Erythroblast (primary cell): ENCODE results near the gene MS4A6A.
"Not testable (repeated sequence)": the region's sequence is repeated elsewhere in the genome, so short reads cannot be mapped to it uniquely, and the experiment has no call there.

ENCODE experiments used
- DNase-seq, 2 experiments: peaks; one replicate each; lab custom pipeline; 2025; lab: John Stamatoyannopoulos, UW
- GATA1 ChIP-seq: IDR thresholded peaks from 2 replicates; pipeline ENCODE4 v1.6.1; 2011; ENCODE audit warnings: low read depth, mild to moderate bottlenecking, control low read depth, low read length, moderate library complexity
- POLR2A ChIP-seq: IDR thresholded peaks from 2 replicates; pipeline ENCODE4 v1.6.1; 2011; ENCODE audit warnings: mild to moderate bottlenecking, low read length

The MS4A6A gene

GRCh38 chr11:60165538-60165937 is 17.3 kb downstream of the MS4A6A start:
- no peak for TF ChIP-seq POLR2A
- TF ChIP-seq GATA1, result no peak

DNA sequence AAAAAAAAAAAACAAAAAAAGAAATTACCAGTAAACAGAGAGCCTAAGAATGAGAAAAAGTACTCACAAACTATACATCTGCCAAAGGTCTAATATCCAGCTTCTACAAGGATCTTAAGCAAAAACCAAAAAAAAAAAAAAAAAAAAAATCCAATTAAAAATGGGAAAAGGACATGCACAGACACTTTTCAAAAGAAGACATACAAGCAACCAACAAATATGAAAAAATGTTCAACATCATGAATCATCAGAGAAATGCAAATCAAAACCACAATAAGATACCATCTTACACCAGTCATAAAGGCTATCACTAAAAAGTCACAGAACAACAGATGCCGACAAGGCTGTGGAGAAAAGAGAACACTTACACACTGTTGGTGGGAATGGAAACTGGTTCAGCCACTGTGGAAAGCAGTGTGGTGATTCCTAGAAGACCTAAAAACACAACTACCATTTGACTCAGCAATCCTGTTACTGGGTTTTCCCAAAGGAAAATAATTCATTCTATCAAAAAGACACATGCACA is 18.3 kb downstream of the MS4A6A start:
- DNase-seq, result no peak
- TF ChIP-seq POLR2A, result no peak

More at GRCh38 chr11:60165538-60165937, 17.3 kb downstream of the MS4A6A start:
- DNase-seq, result no peak

DNA sequence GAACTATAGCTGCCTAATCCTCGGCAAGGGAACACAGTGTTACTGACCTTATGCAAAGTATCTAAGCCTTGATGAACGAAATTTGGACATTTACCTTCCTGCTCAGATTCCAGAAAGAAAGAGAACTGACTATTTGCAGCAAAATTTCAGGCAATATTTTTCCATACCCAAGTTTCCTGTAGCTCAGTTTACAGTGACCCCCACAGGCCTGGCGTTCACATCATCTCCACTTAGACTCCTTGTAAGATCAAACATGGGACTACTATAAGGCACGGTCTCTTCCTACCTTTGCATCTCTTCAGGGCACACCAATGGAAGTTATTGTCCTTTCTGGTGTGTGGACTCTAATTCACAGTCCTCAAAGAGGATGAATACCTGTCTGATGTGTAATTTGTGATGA is 21.1 kb downstream of the MS4A6A start:
- no peak for TF ChIP-seq POLR2A
- no peak for TF ChIP-seq GATA1
- no peak for DNase-seq

DNA sequence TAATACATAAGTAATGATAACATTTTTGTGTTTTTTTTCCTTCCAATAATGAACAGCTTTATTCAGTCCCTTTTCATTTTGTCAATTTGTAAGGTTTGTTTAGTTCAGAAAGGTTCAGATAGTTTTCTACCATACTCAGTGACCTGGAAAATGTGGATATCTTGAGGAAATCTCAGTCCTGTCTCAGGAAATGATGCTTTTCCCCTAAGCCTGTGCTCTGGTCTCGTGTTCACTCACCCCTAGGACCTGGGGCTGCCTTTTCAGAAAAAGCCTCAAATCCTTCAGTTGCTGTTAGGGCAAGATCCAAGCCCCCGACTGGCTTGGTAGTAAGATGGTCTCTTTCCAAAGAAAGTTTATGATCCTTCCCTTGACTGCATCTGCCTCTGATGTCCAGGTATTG is 21.8 kb downstream of the MS4A6A start:
- DNase-seq, result no peak
- TF ChIP-seq GATA1 (no peak), POLR2A (no peak)

- no peak for TF ChIP-seq POLR2A
- no peak for TF ChIP-seq GATA1
- no peak for DNase-seq
Observed at GRCh38 chr11:60159868-60160267, 23.0 kb downstream of the MS4A6A start.

- TF ChIP-seq POLR2A (no peak), GATA1 (no peak)
- no peak for DNase-seq
Observed at GRCh38 chr11:60159284-60159683, 23.6 kb downstream of the MS4A6A start.

DNA sequence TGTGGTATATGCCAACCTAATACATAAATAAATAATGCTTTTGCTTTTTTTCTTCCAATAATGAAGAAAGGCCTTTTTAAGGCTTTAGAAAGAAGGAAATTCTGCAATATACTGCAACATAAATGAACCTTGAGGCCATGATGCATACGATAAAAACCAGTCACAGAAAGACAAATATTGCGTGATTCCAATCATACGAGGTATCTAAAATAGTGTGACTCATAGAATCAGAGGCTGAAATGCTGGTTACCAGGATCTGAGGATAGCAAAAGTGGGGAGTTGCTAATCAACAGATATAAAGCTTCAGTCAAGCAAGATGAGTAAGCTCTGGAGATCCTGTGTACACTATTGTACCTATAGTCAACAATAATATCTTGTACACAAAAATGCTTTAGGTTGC is 24.2 kb downstream of the MS4A6A start:
- TF ChIP-seq GATA1, result no peak
- TF ChIP-seq POLR2A, result no peak
- DNase-seq, result no peak

DNA sequence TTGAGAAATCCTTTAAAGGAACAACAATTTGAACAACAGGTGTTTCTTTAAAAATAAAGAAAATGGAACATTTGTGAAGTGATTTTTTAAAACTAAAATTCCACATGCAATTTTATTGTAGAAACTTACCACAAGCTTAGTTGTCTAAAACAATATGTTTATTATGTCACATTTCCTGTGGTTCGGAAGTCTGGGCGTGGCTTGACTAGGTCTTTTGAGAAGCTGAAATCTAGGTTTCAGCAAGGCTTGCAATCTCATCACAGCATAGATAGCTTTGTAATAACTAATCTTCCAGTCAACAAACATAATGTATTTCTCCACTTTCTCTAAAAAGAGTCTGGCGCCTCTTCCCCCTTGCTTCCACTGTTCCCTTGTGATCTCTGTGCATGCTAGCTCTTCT is 27.0 kb downstream of the MS4A6A start:
- DNase-seq, result no peak
- no peak for TF ChIP-seq GATA1
- TF ChIP-seq POLR2A, result no peak

DNA sequence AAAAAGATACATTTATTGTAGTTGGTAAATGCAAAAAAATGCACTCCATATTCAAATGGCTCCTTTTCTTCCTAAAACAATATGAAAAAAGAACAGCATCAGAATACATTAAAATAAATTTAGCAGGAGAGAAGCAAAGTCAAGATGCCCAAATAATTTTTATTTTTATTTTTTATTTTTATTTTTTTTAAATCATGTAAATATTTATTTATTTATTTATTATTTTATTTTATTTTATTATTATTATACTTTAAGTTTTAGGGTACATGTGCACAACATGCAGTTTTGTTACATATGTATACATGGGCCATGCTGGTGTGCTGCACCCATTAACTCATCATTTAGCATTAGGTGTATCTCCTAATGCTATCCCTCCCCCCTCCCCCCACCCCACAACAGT is 30.2 kb downstream of the MS4A6A start:
- not testable (repeated sequence) for DNase-seq

DNA sequence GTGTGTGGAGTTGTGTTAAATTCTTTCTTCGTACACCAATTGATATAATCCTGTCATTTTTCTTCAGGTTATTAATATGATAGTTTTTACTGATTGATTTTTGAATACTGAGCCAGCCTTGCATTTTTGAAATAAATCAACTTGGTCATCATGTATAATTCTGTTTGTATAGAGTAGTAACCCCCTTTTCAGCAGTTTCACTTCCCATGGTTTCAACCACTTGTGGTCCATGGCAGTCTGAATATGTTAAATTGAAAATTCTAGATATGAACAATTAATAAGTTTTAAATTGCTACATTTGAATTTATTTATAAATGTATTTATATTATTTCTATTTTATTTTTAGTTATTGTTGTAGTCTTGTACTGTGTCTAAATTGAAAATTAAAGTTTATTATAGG is 32.6 kb downstream of the MS4A6A start:
- TF ChIP-seq GATA1, result no peak
- no peak for TF ChIP-seq POLR2A
- DNase-seq, result no peak

DNA sequence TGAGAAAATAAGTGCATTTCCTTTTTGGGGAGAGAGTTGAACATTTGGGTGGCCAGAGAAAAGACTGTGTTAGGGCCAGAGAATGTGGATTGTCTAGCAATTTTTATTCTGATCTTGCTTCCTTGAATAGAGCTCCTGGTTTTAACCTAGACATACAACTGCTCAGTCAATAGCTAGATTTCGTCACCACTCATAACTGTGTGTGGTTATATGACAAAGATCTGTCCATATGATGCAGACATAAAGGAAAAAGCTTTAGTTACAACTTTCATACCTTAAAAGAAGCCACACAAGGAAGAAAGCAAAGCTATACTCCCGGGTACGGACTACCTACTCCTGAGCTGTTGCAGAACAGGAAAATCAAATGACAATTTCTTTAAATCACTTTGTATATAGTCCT is 37.2 kb downstream of the MS4A6A start:
- TF ChIP-seq GATA1, result no peak
- no peak for TF ChIP-seq POLR2A
- DNase-seq, result no peak

DNA sequence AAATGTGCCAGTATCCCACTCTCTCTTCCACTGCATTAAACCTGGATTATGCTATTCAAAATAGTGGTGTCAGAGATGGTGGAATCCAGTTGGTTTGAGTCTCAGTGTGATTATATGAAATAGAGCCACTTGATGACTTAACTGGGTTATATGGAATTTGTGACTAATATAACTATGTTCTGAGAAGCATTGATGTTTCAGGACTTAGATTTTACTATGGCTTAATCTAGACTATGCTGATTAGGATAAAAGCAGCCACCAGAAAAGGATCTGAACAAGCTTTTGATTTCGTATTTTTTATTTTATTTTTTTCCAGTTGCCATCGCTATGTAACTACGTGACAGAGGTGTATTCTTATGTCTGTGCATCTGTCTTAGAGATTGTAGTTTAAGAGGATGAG is 39.1 kb downstream of the MS4A6A start:
- TF ChIP-seq GATA1 (no peak), POLR2A (no peak)
- no peak for DNase-seq

DNA sequence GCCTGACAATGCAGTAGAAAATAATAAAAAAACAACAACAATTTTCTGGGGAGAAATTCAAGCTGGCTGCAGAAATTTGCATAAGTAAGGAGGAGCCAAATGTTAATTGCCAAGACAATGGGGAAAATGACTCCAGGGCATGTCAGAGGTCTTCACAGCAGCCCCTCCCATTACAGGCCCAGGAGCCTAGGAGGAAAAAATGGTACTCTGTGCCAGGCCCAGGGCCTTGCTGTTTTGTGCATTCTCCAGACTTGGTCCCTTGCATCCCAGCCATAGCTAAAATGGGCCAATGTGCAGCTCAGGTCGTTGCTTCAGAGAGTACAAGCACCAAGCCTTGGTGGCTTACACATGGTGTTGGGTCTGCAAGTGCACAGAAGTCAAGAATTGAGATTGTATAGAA is 49.0 kb downstream of the MS4A6A start:
- TF ChIP-seq GATA1 (no peak), POLR2A (no peak)
- DNase-seq, result no peak

- no peak for TF ChIP-seq POLR2A
- TF ChIP-seq GATA1, result no peak
- no peak for DNase-seq
Observed at GRCh38 chr11:60131912-60132311, 51.0 kb downstream of the MS4A6A start.

DNA sequence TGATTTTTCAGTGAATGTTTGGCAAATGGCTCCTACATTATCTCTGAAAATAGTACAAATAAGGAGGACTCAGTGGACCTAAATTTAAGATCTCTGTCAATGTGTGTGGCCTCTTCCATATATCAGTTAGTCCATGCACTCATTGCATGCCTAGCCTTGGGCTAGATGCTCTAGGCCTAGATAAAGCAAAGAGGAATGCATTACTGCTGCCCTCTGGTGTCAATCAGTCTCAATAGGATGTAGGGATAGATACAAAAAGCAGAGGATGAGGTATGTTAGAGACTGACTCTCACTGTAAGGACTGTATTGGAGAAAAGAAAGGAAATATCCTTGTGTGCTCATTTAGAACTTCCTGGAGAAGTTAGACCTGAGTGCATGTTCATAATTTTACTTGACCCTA is 52.4 kb downstream of the MS4A6A start:
- DNase-seq, result peak; percentile 75 to 79

More for the DNA sequence above, 52.4 kb downstream of the MS4A6A start:
- TF ChIP-seq GATA1 (no peak), POLR2A (no peak)
